ENCODE data around the gene PEX12. TPM values are rescaled to one million over a fixed set of nuclear protein-coding genes. Genes with fewer than 3 reads are reported as not detected.

Gene PEX12
- total and polyA plus RNA-seq, 2 of the 4 experiments (the other 2 are of a cell fraction) = 4.5 to 7.9 TPM

GRCh38 chr17:35545150-35545549, 33.2 kb downstream of the PEX12 start:
- H3K9me3 ChIP-seq (ENCODE audit: control insufficient read depth, insufficient read depth, low read length) = no peaks in the 10 kb centered on the region
- H3K27ac ChIP-seq (ENCODE audit: insufficient read depth, low read length) = no peak overlapping the region
- H3K9ac ChIP-seq (ENCODE audit: low read depth, low read length) = no peak overlapping the region
- no peak overlapping the region for H3K23ac ChIP-seq (ENCODE audit: low read depth, low read length)
- no peak overlapping the region for H2BK20ac ChIP-seq (ENCODE audit: low read depth, low read length)
- intact Hi-C loops (cut with micrococcal nuclease) = loop anchor here (10.0 kb wide), 1 partner anchor 550 kb away; no protein-coding TSS in a partner anchor
- CTCF ChIA-PET = interaction anchor here (0.7 kb wide), 1 partner anchor 22 kb away, joined by 4 read pairs; no protein-coding TSS in a partner anchor
- ATAC-seq (ENCODE audit: low read depth) (no peak), DNase-seq (no peak)
- H3K14ac ChIP-seq (replicated peaks; ENCODE audit: low read depth, low read length) = no peak overlapping the region
- no peak overlapping the region for H2BK15ac ChIP-seq (ENCODE audit: low read depth, low read length)
- BruUV-seq (replicated peaks) = no TSS peak
- H3K4me2 ChIP-seq (ENCODE audit: low read depth, low read length) = no peak overlapping the region
- H2BK120ac ChIP-seq (ENCODE audit: low read depth, low read length) = no peak overlapping the region
- H4K5ac ChIP-seq (ENCODE audit: low read depth, low read length) = no peak overlapping the region
- no peak overlapping the region for H4K91ac ChIP-seq (ENCODE audit: insufficient read depth, low read depth, low read length)
- no peak overlapping the region for H2BK5ac ChIP-seq (ENCODE audit: low read depth, low read length, poor library complexity, severe bottlenecking)
- no CpG with 5 or more reads among the region's 1 CpG for WGBS, 2 experiments (ENCODE audit: extremely low coverage in 2 of 2, insufficient read length in 1 of 2)
- dilution Hi-C loops (cut with HindIII; ENCODE audit: low sequenced_read_pairs, unreplicated experiment) = loop anchor here (25.0 kb wide), 2 partner anchors 233 to 358 kb away; partner anchors contain the start of gene SLC35G3
- H3K79me1 ChIP-seq (ENCODE audit: low read depth in 1 of 2, low read length in 2 of 2) = no peaks in the 10 kb centered on the region
- no peak overlapping the region for H3K18ac ChIP-seq (ENCODE audit: low read depth, low read length)
- H3K4ac ChIP-seq (ENCODE audit: low read depth, low read length) = no peak overlapping the region
- no peaks in the 10 kb centered on the region for H3K4me1 ChIP-seq (ENCODE audit: control insufficient read depth, insufficient read depth, low read length)
- H2AK9ac ChIP-seq (replicated peaks; ENCODE audit: low read depth, low read length, poor library complexity) = no peak overlapping the region
- H3K27me3 ChIP-seq (ENCODE audit: control insufficient read depth, insufficient read depth, low read length) = peaks cover 19% of the 10 kb centered on the region
- no peak overlapping the region for H2AFZ ChIP-seq (replicated peaks; ENCODE audit: low read length, poor library complexity)
- no peaks in the 10 kb centered on the region for H4K20me1 ChIP-seq (ENCODE audit: insufficient read depth, low read length)
- no peaks in the 10 kb centered on the region for H3K36me3 ChIP-seq (ENCODE audit: control insufficient read depth, insufficient read depth, low read length)
- no peak overlapping the region for H3K56ac ChIP-seq (ENCODE audit: extremely low read depth, insufficient read depth, low read length)
- POLR2A ChIA-PET (ENCODE audit: unreplicated experiment) = no interaction called here
- no peaks in the 10 kb centered on the region for H3K9me1 ChIP-seq (ENCODE audit: insufficient read depth, low read length)
- TF ChIP-seq ELK1 (IDR thresholded peaks at IDR 0.05; ENCODE audit: borderline replicate concordance, low read depth, low read length) (no peak), CEBPB (IDR thresholded peaks at IDR 0.05; ENCODE audit: low read depth, low read length) (no peak), USF2 (IDR thresholded peaks at IDR 0.05; ENCODE audit: low read depth, low read length) (no peak), RCOR1 (IDR thresholded peaks at IDR 0.05; ENCODE audit: insufficient replicate concordance, low read length) (no peak), CTCF (conservative IDR thresholded peaks at IDR 0.05; ENCODE audit: low read depth, low read length) (no peak), RAD21 (IDR thresholded peaks at IDR 0.05; ENCODE audit: low read length) (no peak), BHLHE40 (IDR thresholded peaks at IDR 0.05; ENCODE audit: low read depth, low read length) (no peak), MXI1 (IDR thresholded peaks at IDR 0.05; ENCODE audit: borderline replicate concordance, low read depth, low read length) (no peak), SMC3 (IDR thresholded peaks at IDR 0.05; ENCODE audit: low read depth, low read length) (no peak)
- H3K4me3 ChIP-seq (ENCODE audit: insufficient read depth, low read depth, low read length) = no peak overlapping the region
- no peak overlapping the region for H4K8ac ChIP-seq (ENCODE audit: low read depth in 2 of 2, low read length in 2 of 2)
- no peak overlapping the region for H2AK5ac ChIP-seq (ENCODE audit: low read depth, low read length)
- in situ Hi-C loops (cut with MboI; ENCODE audit: low sequenced_read_pairs) = loop anchor here (25.0 kb wide), 1 partner anchor 1133 kb away; no protein-coding TSS in a partner anchor

Data from IMR-90 (cell line).